SW480 (cell line): Measurements from ENCODE around the gene SLC38A9.
"Not testable (repeated sequence)": the region's sequence is repeated elsewhere in the genome, so short reads cannot be mapped to it uniquely, and the experiment has no call there.

Source experiments
- DNase-seq: peaks from one replicate; pipeline ENCODE4 v3.0.0-alpha.2; 2016; ENCODE audit warnings: low spot score

SLC38A9 gene

DNA sequence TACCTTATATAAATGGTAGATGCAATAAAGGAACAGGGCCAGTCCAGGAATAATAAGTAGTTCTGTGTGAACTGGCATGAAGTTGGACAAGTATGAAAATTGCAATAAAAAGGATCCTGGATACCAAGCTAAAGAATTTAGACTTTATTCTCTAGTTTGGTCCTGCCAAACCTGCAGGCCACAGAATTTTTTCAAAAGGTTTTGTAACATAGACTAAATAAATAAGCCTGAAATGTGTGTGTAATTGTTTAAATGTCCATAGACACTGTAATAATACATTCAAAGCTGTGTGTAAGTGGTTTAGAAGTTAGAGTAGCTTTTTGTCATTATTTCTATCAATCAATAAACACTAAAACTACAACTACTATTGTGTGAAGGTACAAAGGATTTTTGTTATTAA is 101.6 kb downstream of the SLC38A9 start:
- no peak for DNase-seq

GRCh38 chr5:55609413-55609812 is 102.7 kb downstream of the SLC38A9 start:
- no peak for DNase-seq

GRCh38 chr5:55608595-55609349 is 103.4 kb downstream of the SLC38A9 start:
- no peak for DNase-seq

DNA sequence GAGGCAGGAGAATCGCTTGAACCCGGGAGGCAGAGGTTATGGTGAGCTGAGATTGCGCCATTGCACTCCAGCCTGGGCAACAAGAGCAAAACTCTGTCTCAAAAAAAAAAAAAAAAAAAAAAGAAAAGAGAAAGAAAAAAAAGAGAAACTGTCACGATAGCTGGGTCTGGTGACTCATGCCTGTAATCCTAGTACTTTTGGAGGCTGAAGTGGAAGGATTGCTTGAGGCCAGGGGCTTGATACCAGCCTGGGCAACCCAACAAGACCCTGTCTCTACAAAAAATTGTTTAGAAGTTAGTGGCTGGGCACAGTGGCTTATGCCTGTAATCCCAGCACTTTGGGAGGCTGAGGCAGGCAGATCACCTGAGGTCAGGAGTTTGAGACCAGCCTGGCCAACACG is 104.8 kb downstream of the SLC38A9 start:
- not testable (repeated sequence) for DNase-seq

- no peak for DNase-seq
These were observed 107.5 kb downstream of the SLC38A9 start for GRCh38 chr5:55604611-55605067.

DNA sequence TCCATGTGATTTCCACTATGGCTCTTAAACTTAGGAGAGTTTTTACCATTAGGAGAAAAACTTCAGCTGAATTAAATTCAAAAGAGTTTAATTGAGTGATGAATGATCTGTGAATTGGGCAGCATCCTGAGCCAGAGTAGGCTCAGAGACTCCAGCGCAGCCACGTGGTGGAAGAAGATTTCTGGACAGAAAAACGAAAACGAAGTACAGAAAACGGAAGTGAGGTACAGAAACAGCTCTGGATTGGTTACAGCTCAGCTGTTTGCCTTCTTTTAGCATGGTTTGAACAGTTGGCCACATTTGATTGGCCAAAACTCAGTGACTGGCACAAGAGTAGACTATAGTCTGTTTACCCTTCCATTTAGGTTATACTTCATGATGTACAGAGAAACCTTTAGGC is 108.2 kb downstream of the SLC38A9 start:
- DNase-seq, result no peak

DNA sequence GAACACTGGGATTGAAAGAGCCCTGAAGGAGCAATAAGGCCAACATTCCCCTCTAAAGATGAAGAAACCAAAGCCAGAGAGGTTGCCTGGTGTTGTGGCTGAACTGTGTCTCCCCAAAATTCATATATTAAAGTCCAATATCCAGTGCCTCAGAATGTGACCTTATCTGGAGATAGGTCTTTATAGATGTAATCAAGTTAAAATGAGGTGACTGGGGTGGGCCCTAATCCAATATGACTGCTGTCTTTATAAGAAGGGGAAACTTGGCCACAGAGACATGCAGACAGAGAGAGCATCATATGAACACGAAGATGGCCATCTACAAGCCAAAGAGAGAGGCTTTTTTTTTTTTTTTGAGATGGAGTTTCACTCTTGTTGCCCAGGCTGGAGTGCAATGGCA is 110.5 kb downstream of the SLC38A9 start:
- DNase-seq, result no peak

DNA sequence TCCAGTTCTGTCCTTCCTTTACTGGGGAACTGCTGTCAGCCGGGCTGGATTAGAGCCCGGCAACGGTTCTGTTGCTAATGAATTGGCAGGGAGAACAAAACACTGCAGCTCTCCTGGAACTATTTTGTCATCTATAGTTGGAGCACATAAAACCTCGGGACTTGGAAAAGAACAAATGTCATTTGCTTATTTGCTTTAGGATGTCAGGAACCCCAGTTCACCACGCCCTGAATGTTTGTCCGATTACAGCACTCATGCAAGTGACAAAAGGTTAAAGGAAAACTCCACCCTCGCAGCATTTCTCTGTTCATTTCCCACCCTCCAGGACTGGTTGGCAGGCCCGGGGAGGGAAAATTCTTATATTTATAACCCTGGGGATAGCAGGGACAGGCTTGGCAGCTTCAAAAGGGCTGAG is 110.9 kb downstream of the SLC38A9 start:
- peak; percentile 80 for DNase-seq

GRCh38 chr5:55600497-55601203 is 111.5 kb downstream of the SLC38A9 start:
- peak; percentile 6 for DNase-seq

- no peak for DNase-seq
These were observed 112.0 kb downstream of the SLC38A9 start for GRCh38 chr5:55600086-55600485.

DNA sequence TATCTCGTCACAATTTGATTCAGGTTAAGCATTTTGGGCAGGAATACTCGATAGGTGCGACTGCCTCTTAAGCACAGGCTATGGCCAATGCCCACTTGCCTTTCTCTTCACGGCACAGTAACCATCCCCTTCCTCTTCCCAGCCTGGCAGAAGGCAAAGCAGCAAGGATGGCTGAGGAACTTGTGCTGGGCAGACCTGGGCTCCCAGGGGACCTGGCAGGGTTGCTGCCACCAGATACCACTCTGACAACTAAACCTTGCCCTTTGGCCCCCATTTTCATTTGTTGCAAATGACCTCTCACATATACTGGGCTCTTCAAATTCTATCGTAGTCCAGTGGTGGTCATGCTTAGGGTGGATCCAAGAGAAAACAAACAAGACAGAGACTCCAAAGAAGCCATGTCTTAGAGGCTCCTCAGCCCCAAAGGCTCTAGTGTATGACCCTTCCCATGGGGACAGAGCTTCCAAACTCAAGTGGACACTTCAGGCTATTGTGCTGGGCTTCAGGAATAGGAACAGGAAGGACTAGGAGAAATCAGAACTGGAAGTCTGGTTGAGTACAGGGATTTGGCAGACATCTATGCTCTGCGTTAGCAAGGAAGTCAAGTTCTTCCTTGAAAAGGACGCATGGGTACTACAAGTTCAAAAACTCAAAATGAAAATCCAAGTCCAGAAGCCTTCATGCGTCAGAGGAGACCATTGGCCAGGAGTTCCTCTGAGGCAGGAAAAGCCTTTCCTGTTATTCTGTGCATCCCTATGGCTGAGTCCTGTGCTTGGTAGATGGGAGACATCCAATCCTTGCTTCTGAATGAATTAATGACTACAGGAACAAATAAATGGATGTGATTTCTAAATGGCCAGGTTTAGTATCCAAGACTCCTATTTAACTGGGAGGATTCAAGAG is 112.7 kb downstream of the SLC38A9 start:
- DNase-seq, result no peak

GRCh38 chr5:55597014-55597981 is 114.8 kb downstream of the SLC38A9 start:
- DNase-seq, result no peak

- DNase-seq, result no peak
These were observed 117.5 kb downstream of the SLC38A9 start for GRCh38 chr5:55594671-55595070.

DNA sequence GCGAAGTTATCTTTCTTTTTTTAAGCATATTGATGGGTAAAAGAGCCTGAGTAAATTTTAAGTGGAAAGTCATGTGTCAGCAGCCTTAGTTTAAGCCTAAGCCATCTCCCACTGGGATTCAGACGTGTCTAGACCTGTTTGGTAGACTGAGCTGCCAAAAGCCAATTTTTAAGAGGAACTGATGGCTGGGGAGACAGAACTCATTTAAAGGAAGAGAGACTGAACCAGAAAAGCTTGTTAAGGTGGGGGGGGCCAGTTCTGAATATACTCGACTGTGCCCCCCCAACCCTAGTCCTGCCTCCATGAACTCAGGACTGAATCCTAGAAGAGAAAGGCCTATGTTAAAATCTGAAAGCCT is 119.0 kb downstream of the SLC38A9 start:
- DNase-seq, result no peak

DNA sequence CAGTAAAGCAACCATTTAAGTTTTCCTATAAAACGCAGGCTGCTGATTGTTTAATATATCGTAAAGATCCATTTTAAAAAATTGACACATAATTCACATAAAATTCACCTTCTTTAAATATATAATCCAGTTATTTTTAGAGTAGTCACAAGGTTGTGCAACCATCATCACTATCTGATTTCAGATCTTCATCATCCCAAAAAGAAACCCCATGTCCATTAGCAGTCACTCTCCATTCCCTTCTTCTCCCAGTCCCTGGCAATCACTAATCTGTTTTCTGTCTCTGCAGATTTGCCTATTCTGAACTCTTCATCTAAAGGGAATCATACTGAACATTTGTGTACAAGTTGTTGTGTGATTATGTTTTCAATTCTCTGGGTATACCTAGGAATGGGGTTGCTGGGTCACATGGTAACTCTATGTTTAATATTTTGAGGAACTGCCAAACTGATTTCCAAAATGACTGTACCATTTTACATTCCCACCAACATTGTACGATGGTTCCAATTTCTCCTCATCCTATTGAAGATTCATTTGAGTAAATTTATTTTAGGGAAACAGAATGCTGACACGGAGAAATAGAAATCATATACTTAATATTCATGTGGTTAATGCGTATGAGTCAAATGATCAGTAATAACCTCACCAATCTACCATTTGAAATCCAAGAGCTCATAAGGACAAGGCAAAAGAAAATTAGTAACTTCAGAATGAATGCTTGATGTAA is 119.6 kb downstream of the SLC38A9 start:
- DNase-seq, result no peak

DNA sequence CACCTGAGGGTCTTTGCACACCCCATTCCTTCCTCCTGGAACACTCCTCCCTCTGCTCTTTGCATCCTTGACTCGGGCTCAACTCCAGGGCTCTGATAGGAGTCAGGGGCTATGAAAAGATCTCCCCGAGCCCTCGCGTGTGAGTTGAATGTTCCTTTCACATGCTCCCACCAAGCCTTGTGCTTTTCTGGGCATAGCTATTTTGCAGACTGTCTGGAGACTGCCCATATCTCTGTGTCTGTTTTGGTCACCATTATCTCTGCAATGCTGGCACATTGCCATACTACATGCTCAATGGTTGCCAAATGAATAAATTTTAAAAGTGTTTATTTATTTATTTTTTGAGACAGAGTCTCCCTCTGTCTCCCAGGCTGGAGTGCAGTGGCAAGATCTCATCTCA is 120.4 kb downstream of the SLC38A9 start:
- no peak for DNase-seq

- no peak for DNase-seq
These were observed 126.9 kb downstream of the SLC38A9 start for GRCh38 chr5:55585206-55585610.

- DNase-seq, result no peak
These were observed 127.5 kb downstream of the SLC38A9 start for GRCh38 chr5:55584398-55585205.

DNA sequence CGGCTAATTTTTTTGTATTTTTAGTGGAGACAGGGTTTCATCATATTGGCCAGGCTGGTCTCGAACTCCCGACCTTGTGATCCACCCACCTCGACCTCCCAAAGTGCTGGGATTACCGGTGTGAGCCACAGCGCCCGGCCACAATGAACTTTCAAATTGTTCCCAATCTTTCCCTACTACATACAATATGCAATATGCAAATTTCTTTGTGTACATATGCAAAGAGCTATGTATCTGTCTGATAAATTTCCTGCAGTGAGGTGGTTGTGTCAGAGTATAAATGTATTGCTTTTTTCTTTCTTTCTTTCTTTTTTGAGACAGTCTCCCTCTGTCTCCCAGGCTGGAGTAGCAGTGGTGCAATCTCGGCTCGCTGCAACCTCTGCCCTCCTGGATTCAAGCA is 128.5 kb downstream of the SLC38A9 start:
- DNase-seq, result no peak

GRCh38 chr5:55582256-55582655 is 129.9 kb downstream of the SLC38A9 start:
- DNase-seq, result no peak
